Activated CD4-positive, alpha-beta memory T cell treated with anti-CD3 and anti-CD28 coated beads for 36 hours (primary cell): ENCODE data around the gene EIF1. TPM values are rescaled to one million over a fixed set of nuclear protein-coding genes. Genes with fewer than 3 reads are reported as not detected.
A peak's percentile ranks its signal among the peaks of the same experiment; 100 is the strongest.

ENCODE experiments used
- CTCF ChIA-PET: fragments of 350-600 bp; sonication (Branson Sonifier 250); formaldehyde crosslinking; loops from one replicate; lab custom pipeline; 2021; ENCODE audit warnings: antibody characterized with exemption, inconsistent platforms; lab: Charles Lee
- POLR2A ChIA-PET: fragments of 350-600 bp; sonication (Branson Sonifier 250); formaldehyde crosslinking; loops from one replicate; lab custom pipeline; 2021; ENCODE audit warnings: antibody characterized with exemption; lab: Charles Lee
- DNase-seq: peaks from one replicate; pipeline ENCODE4 v3.0.0-alpha.2; 2020
- H3K27ac Mint-ChIP-seq: one replicate; pipeline ENCODE4 v1.8.0; 2021; ENCODE audit warnings: mixed read lengths
- H3K27me3 Mint-ChIP-seq: one replicate; pipeline ENCODE4 v1.8.0; 2021; ENCODE audit warnings: mixed read lengths
- H3K36me3 Mint-ChIP-seq: one replicate; pipeline ENCODE4 v1.8.0; 2021; ENCODE audit warnings: mixed read lengths
- H3K4me1 Mint-ChIP-seq: one replicate; pipeline ENCODE4 v1.8.0; 2021; ENCODE audit warnings: low read depth, mixed read lengths
- H3K4me3 Mint-ChIP-seq: one replicate; pipeline ENCODE4 v1.8.0; 2021; ENCODE audit warnings: mild to moderate bottlenecking, mixed read lengths
- H3K9me3 Mint-ChIP-seq: one replicate; pipeline ENCODE4 v1.8.0; 2021; ENCODE audit warnings: mixed read lengths
- intact Hi-C: fragments of 100-400 bp; cut with micrococcal nuclease; formaldehyde crosslinking; loops from one replicate; pipeline ENCODE4 v1.15.1; 2023
- total RNA-seq, 2 experiments: library from RNA; stranded (reverse); gene quantifications; one replicate each; pipeline ENCODE4 v1.2.3, GENCODE V29; 2021

EIF1 gene
- total RNA-seq, 2 experiments from 2014 or later, result 1,052 to 1,072 TPM

- Mint-ChIP-seq H3K27me3 (peaks cover 11% of the 10 kb centered on the region), H3K4me3 (no peak within 1 kb of the TSS), H3K4me1 (peaks cover 5% of the 10 kb centered on the region), H3K9me3 (no peaks in the 10 kb centered on the region), H3K36me3 (no peaks in the 10 kb centered on the region), H3K27ac (no peak within 1 kb of the TSS)
- intact Hi-C loops, result no loop called here
- CTCF ChIA-PET, result interaction anchor here (1.0 to 1.6 kb wide), 2 partner anchors 16 kb away, joined by 4 to 9 read pairs; no protein-coding TSS in a partner anchor
- POLR2A ChIA-PET, result no interaction called here
- DNase-seq, result no peak
Measured at GRCh38 chr17:41711669-41712400, 23.1 kb downstream of the EIF1 start, which contains the start of gene GAST. TSS of gene GAST (plus strand) at chr17:41712331. CDS start at chr17:41715437, 3,106 bp downstream.

- CTCF ChIA-PET, result interaction anchor here (1.0 to 1.8 kb wide), 2 partner anchors 22 to 84 kb away, joined by 4 to 7 read pairs; no protein-coding TSS in a partner anchor
- Mint-ChIP-seq H3K27me3 (peaks cover 2% of the 10 kb centered on the region), H3K4me3 (no peak overlapping the region)
Measured at GRCh38 chr17:41717408-41718286, 29.0 kb downstream of the EIF1 start.

GRCh38 chr17:41718287-41718645 lies 29.6 kb downstream of the EIF1 start:
- ChIA-PET CTCF (interaction anchor here (1.0 to 1.8 kb wide), 2 partner anchors 22 to 83 kb away, joined by 4 to 7 read pairs; no protein-coding TSS in a partner anchor), POLR2A (interaction anchor here (0.6 to 1.2 kb wide), 2 partner anchors 11 to 723 kb away, joined by 3 read pairs; no protein-coding TSS in a partner anchor)
- no peak for DNase-seq
- Mint-ChIP-seq H3K4me1 (peaks cover 11% of the 10 kb centered on the region), H3K36me3 (no peaks in the 10 kb centered on the region), H3K9me3 (no peaks in the 10 kb centered on the region), H3K4me3 (no peak overlapping the region), H3K27ac (no peak overlapping the region), H3K27me3 (peaks cover 2% of the 10 kb centered on the region)
- intact Hi-C loops, result no loop called here

More at GRCh38 chr17:41717408-41718286, 29.0 kb downstream of the EIF1 start:
- POLR2A ChIA-PET, result interaction anchor here (0.6 to 1.2 kb wide), 2 partner anchors 10 to 722 kb away, joined by 3 read pairs; no protein-coding TSS in a partner anchor
- peak; percentile 29 for DNase-seq
- intact Hi-C loops, result no loop called here
- H3K36me3 Mint-ChIP-seq, result no peaks in the 10 kb centered on the region
- no peak overlapping the region for H3K27ac Mint-ChIP-seq
- no peaks in the 10 kb centered on the region for H3K9me3 Mint-ChIP-seq
- H3K4me1 Mint-ChIP-seq, result peaks cover 11% of the 10 kb centered on the region

GRCh38 chr17:41722231-41722630 lies 33.5 kb downstream of the EIF1 start:
- Mint-ChIP-seq H3K36me3 (no peaks in the 10 kb centered on the region), H3K9me3 (no peaks in the 10 kb centered on the region), H3K27me3 (peaks cover 5% of the 10 kb centered on the region), H3K4me3 (no peak overlapping the region), H3K27ac (no peak overlapping the region), H3K4me1 (peaks cover 8% of the 10 kb centered on the region)
- CTCF ChIA-PET, result interaction anchor here (2.3 kb wide), 1 partner anchor 15 kb away, joined by 7 read pairs; no protein-coding TSS in a partner anchor
- intact Hi-C loops, result no loop called here
- DNase-seq, result no peak
- POLR2A ChIA-PET, result no interaction called here

GRCh38 chr17:41723801-41724475 lies 35.3 kb downstream of the EIF1 start:
- intact Hi-C loops, result no loop called here
- ChIA-PET CTCF (interaction anchor here (2.3 kb wide), 1 partner anchor 13 kb away, joined by 7 read pairs; no protein-coding TSS in a partner anchor), POLR2A (no interaction called here)
- Mint-ChIP-seq H3K27ac (no peak overlapping the region), H3K4me3 (no peak overlapping the region), H3K4me1 (no peaks in the 10 kb centered on the region), H3K9me3 (no peaks in the 10 kb centered on the region), H3K36me3 (no peaks in the 10 kb centered on the region), H3K27me3 (peaks cover 5% of the 10 kb centered on the region)
- DNase-seq, result no peak

GRCh38 chr17:41724476-41725050 lies 35.9 kb downstream of the EIF1 start:
- ChIA-PET CTCF (no interaction called here), POLR2A (no interaction called here)
- H3K9me3 Mint-ChIP-seq, result no peaks in the 10 kb centered on the region
- H3K36me3 Mint-ChIP-seq, result no peaks in the 10 kb centered on the region
- H3K4me1 Mint-ChIP-seq, result no peaks in the 10 kb centered on the region
- no peak overlapping the region for H3K4me3 Mint-ChIP-seq
- H3K27me3 Mint-ChIP-seq, result peaks cover 5% of the 10 kb centered on the region
- H3K27ac Mint-ChIP-seq, result no peak overlapping the region
- no peak for DNase-seq
- intact Hi-C loops, result no loop called here

GRCh38 chr17:41725134-41725533 lies 36.4 kb downstream of the EIF1 start:
- no peak overlapping the region for H3K4me3 Mint-ChIP-seq
- no peaks in the 10 kb centered on the region for H3K36me3 Mint-ChIP-seq
- no peak for DNase-seq
- intact Hi-C loops, result no loop called here
- ChIA-PET CTCF (no interaction called here), POLR2A (no interaction called here)
- H3K9me3 Mint-ChIP-seq, result no peaks in the 10 kb centered on the region
- peaks cover 5% of the 10 kb centered on the region for H3K27me3 Mint-ChIP-seq
- no peak overlapping the region for H3K27ac Mint-ChIP-seq
- no peaks in the 10 kb centered on the region for H3K4me1 Mint-ChIP-seq

GRCh38 chr17:41728056-41728455 lies 39.4 kb downstream of the EIF1 start:
- ChIA-PET CTCF (no interaction called here), POLR2A (no interaction called here)
- H3K36me3 Mint-ChIP-seq, result no peaks in the 10 kb centered on the region
- H3K4me1 Mint-ChIP-seq, result no peaks in the 10 kb centered on the region
- no peaks in the 10 kb centered on the region for H3K9me3 Mint-ChIP-seq
- no peak overlapping the region for H3K4me3 Mint-ChIP-seq
- H3K27ac Mint-ChIP-seq, result no peak overlapping the region
- intact Hi-C loops, result no loop called here
- H3K27me3 Mint-ChIP-seq, result peaks cover 18% of the 10 kb centered on the region
- DNase-seq, result no peak

GRCh38 chr17:41730479-41730878 lies 41.8 kb downstream of the EIF1 start:
- no peak for DNase-seq
- Mint-ChIP-seq H3K9me3 (no peaks in the 10 kb centered on the region), H3K4me1 (peaks cover 5% of the 10 kb centered on the region), H3K27me3 (peaks cover 24% of the 10 kb centered on the region), H3K4me3 (no peak overlapping the region), H3K27ac (no peak overlapping the region), H3K36me3 (no peaks in the 10 kb centered on the region)
- POLR2A ChIA-PET, result interaction anchor here (0.6 kb wide), 1 partner anchor 41 kb away, joined by 3 read pairs; no protein-coding TSS in a partner anchor
- intact Hi-C loops, result no loop called here
- CTCF ChIA-PET, result interaction anchor here (2.0 kb wide), 1 partner anchor 35 kb away, joined by 9 read pairs; no protein-coding TSS in a partner anchor

- Mint-ChIP-seq H3K4me3 (no peak overlapping the region), H3K9me3 (no peaks in the 10 kb centered on the region), H3K36me3 (no peaks in the 10 kb centered on the region), H3K4me1 (peaks cover 5% of the 10 kb centered on the region), H3K27ac (no peak overlapping the region), H3K27me3 (peaks cover 36% of the 10 kb centered on the region)
- ChIA-PET POLR2A (no interaction called here), CTCF (interaction anchor here (0.8 kb wide), 1 partner anchor 70 kb away, joined by 4 read pairs; no protein-coding TSS in a partner anchor)
- DNase-seq, result no peak
- intact Hi-C loops, result no loop called here
Measured at GRCh38 chr17:41731836-41732235, 43.2 kb downstream of the EIF1 start.
